GM13976 (cell line): ENCODE measurements around the gene ANGEL1.

ENCODE experiments used
- DNase-seq: peaks from one replicate; pipeline ENCODE4 v3.0.0; 2012; ENCODE audit warnings: low spot score
- in situ Hi-C: fragments of 300-500 bp; cut with MboI; formaldehyde crosslinking; loops from one replicate; pipeline ENCODE4 v1.12.0; 2022; ENCODE audit warnings: low sequenced_read_pairs, mixed read lengths, inconsistent platforms; ENCODE audit not compliant: unreplicated experiment
- TF ChIP-seq, protein P1 (sequence below): IDR thresholded peaks from 2 replicates; pipeline ENCODE4 v1.5.1; 2012; ENCODE audit warnings: borderline replicate concordance, mild to moderate bottlenecking; ENCODE audit not compliant: insufficient read depth; ENCODE audit errors: extremely low read depth, missing control alignments, control extremely low read depth

The ANGEL1 gene

DNA sequence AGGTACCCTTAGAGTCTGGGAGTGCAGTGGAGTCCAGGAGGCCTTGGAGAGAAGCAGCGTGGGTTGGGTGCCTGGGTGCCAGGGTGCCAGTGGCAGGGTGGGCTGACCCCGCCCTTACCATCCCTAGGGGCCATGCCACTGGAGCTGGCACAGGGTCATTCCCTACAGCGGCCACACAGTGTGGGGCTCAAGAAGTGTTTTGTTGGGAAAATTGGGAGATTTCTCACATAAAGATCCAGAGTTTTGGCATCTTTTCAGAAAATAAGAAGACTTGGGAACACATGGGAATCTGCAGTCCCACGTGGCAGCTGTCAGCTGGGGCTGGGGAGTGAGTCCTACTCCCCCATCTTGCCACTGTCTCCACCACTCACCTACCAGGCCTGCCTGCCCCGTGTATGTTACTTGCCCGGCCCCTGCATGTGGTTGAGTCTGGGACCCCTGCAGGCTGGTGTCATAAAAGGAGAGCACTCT lies 47.2 kb downstream of the ANGEL1 start:
- TF ChIP-seq, protein P1, sequence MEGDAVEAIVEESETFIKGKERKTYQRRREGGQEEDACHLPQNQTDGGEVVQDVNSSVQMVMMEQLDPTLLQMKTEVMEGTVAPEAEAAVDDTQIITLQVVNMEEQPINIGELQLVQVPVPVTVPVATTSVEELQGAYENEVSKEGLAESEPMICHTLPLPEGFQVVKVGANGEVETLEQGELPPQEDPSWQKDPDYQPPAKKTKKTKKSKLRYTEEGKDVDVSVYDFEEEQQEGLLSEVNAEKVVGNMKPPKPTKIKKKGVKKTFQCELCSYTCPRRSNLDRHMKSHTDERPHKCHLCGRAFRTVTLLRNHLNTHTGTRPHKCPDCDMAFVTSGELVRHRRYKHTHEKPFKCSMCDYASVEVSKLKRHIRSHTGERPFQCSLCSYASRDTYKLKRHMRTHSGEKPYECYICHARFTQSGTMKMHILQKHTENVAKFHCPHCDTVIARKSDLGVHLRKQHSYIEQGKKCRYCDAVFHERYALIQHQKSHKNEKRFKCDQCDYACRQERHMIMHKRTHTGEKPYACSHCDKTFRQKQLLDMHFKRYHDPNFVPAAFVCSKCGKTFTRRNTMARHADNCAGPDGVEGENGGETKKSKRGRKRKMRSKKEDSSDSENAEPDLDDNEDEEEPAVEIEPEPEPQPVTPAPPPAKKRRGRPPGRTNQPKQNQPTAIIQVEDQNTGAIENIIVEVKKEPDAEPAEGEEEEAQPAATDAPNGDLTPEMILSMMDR: no peak
- in situ Hi-C loops: no loop called here
- no peak for DNase-seq

- in situ Hi-C loops: no loop called here
- TF ChIP-seq, protein P1: no peak
- no peak for DNase-seq
These were observed 49.3 kb downstream of the ANGEL1 start for GRCh38 chr14:76763096-76764041.

GRCh38 chr14:76762411-76763095 lies 50.1 kb downstream of the ANGEL1 start:
- TF ChIP-seq, protein P1: no peak
- no peak for DNase-seq

DNA sequence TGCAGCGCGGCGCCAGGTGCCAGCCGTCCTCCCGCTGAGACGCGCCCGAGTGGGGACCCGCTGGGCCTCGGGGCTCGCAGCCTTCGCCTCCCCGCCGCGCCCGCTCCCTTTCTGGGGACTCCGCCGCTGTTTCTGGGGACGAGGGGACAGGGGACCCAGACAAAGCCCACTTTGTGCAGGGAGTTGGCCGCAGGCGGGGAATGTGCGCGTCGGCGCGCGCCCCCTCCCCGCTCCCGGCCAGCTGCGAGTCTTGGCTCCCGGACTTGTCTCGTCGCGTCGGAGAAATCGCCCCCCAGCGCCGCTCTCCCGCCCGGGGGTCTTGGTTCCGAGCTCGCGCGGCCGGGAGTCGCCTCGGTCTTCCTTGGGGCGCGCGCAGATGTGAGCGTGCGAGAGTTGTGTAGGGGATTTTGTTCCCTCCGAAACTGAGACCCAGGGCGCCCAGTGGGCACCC lies 50.7 kb downstream of the ANGEL1 start:
- DNase-seq: no peak
- in situ Hi-C loops: no loop called here
- TF ChIP-seq, protein P1: no peak

More at GRCh38 chr14:76762411-76763095, 50.1 kb downstream of the ANGEL1 start:
- in situ Hi-C loops: no loop called here

- in situ Hi-C loops: no loop called here
- DNase-seq: peak; percentile 91
- TF ChIP-seq, protein P1: no peak
These were observed 51.3 kb downstream of the ANGEL1 start, which contains the start of gene VASH1 for GRCh38 chr14:76761136-76761959. Gene VASH1, plus strand, starts transcription at chr14:76761468. Its CDS starts 1,354 bp downstream, at chr14:76762822.
